ENCODE data around the gene KLF16. TPM values are rescaled to one million over a fixed set of nuclear protein-coding genes. Genes with fewer than 3 reads are reported as not detected.

Gene KLF16
- total and polyA plus RNA-seq, 2 experiments from 2014 or later = 8.9 to 20.2 TPM

DNA sequence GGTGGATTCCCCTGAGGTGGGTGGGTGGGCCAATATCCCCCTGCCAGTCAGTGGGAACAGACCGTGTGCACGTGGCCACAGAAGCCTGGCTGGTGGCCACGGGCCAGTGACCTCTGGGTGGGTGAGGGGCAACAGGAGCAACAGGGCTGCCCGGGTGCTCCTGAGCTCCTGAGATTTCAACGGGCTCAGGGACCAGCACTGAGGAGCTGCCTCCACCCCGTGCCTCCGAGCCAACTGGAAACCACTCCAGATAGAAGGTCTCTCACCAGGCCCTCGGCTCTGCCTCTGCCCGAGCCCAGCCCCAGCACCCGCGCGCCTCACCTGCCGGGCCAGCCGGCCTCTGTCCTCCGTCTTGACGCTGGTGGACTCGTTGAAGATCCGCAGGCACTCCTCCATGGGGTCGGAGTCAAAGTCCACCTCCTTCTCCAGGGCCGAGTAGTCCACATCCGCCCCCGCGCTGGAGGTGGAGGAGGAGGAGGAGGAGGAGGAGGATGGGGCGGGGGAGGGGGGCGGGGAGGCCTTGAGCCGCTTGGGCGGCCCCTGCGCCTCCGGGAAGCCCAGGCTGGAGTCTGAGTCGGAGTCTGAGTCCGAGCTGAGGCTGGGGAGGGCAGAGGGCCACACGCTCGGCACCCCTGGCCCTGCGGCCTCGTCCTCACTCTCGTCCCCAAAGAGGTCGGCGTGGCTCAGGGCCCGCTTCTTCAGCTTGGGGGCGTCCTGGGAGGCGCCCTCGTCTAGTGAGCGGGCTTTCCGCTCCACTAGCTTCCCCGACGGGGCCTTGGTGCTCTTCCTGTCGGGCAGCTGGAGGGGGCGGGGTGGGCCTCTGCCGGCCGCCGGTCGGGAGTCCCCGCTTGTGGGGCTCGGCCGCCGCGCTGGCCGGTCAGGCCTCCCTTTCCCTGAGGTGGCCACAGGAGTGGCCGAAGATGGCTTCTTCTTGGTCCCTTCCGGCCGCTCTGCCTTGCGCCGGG lies 36.5 kb downstream of the KLF16 start:
- Histone ChIP-seq H4K20me1 (replicated peaks; ENCODE audit: insufficient read depth) (peaks cover 12% of the 10 kb centered on the region), H2AFZ (no peak overlapping the region), H3K79me2 (replicated peaks; ENCODE audit: insufficient read depth) (peaks cover 10% of the 10 kb centered on the region; the same call in 1 of the 2 replicates), H3F3A (replicated peaks; ENCODE audit: low read depth) (0 out of 2 replicates have a peak, but pooled peaks cover 4% of the 10 kb centered on the region), H3K4me1 (ENCODE audit: insufficient read depth) (no peaks in the 10 kb centered on the region), H3K36me3 (ENCODE audit: insufficient read depth) (no peaks in the 10 kb centered on the region), H3K27ac (ENCODE audit: low read depth) (peak overlapping the region; percentile 45; the same call in 1 of the 2 replicates), H3K27me3 (ENCODE audit: insufficient read depth) (no peaks in the 10 kb centered on the region), H3K4me2 (peak overlapping the region; percentile 51; the same call in 1 of the 2 replicates), H3K9me2 (ENCODE audit: insufficient read depth) (no peaks in the 10 kb centered on the region), H3K4me3 (no peak overlapping the region)
- peaks cover 24% of the 10 kb centered on the region for H3K36me3 Mint-ChIP-seq (ENCODE audit: low read depth)
- peaks cover 6% of the 10 kb centered on the region; the same call in 2 of the 3 replicates for H3K4me1 Mint-ChIP-seq
- H3K9me3 Mint-ChIP-seq = no peaks in the 10 kb centered on the region
- peak overlapping the region; percentile 52; the same call in 2 of the 3 replicates for H3K4me3 Mint-ChIP-seq
- no peak for TF ChIP-seq EZH2phosphoT487 (IDR thresholded peaks at IDR 0.05; ENCODE audit: unreplicated experiment)
- TF ChIP-seq ZNF114 (CRISPR knock-in tag; IDR thresholded peaks at IDR 0.05) = no peak
- no peak for TF ChIP-seq EZH2 (IDR thresholded peaks at IDR 0.05; ENCODE audit: low read depth, unreplicated experiment)
- TF ChIP-seq ZNF331 (CRISPR knock-in tag; IDR thresholded peaks at IDR 0.05; ENCODE audit: low read depth) = no peak
- no peak for TF ChIP-seq JUNB (IDR thresholded peaks at IDR 0.05; ENCODE audit: unreplicated experiment)
- no peak for TF ChIP-seq NANOG (IDR thresholded peaks at IDR 0.05; ENCODE audit: borderline replicate concordance)
- TF ChIP-seq POLR2AphosphoS5 (IDR thresholded peaks at IDR 0.05; ENCODE audit: low read depth) = no peak
- TF ChIP-seq STAT1 (IDR thresholded peaks at IDR 0.05; ENCODE audit: unreplicated experiment) = no peak
- no peak for TF ChIP-seq ZNF462 (CRISPR knock-in tag; IDR thresholded peaks at IDR 0.05)
- TF ChIP-seq, protein P1, sequence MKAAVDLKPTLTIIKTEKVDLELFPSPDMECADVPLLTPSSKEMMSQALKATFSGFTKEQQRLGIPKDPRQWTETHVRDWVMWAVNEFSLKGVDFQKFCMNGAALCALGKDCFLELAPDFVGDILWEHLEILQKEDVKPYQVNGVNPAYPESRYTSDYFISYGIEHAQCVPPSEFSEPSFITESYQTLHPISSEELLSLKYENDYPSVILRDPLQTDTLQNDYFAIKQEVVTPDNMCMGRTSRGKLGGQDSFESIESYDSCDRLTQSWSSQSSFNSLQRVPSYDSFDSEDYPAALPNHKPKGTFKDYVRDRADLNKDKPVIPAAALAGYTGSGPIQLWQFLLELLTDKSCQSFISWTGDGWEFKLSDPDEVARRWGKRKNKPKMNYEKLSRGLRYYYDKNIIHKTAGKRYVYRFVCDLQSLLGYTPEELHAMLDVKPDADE (IDR thresholded peaks at IDR 0.05) = no peak
- TF ChIP-seq, protein P2, sequence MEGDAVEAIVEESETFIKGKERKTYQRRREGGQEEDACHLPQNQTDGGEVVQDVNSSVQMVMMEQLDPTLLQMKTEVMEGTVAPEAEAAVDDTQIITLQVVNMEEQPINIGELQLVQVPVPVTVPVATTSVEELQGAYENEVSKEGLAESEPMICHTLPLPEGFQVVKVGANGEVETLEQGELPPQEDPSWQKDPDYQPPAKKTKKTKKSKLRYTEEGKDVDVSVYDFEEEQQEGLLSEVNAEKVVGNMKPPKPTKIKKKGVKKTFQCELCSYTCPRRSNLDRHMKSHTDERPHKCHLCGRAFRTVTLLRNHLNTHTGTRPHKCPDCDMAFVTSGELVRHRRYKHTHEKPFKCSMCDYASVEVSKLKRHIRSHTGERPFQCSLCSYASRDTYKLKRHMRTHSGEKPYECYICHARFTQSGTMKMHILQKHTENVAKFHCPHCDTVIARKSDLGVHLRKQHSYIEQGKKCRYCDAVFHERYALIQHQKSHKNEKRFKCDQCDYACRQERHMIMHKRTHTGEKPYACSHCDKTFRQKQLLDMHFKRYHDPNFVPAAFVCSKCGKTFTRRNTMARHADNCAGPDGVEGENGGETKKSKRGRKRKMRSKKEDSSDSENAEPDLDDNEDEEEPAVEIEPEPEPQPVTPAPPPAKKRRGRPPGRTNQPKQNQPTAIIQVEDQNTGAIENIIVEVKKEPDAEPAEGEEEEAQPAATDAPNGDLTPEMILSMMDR (conservative IDR thresholded peaks at IDR 0.05; ENCODE audit: low read depth in 2 of 2) = no peak
- no peak for TF ChIP-seq CREB1 (CRISPR knock-in tag; IDR thresholded peaks at IDR 0.05; ENCODE audit: low read depth)
- no peak for TF ChIP-seq REST (IDR thresholded peaks at IDR 0.05; ENCODE audit: unreplicated experiment)
- ATAC-seq (peak; percentile 55), DNase-seq (ENCODE audit: low spot score) (peak; percentile 69)
- H3K27ac Mint-ChIP-seq = no peak overlapping the region
- H3K27me3 Mint-ChIP-seq (ENCODE audit: insufficient read depth, low read depth, poor library complexity) = peaks cover 7% of the 10 kb centered on the region

Measured in GM23338 (cell line).